ENCODE measurements around the gene OSTC.
A peak's percentile ranks its signal among the peaks of the same experiment; 100 is the strongest.
"Not testable (repeated sequence)": the region's sequence is repeated elsewhere in the genome, so short reads cannot be mapped to it uniquely, and the experiment has no call there.

The OSTC gene

DNA sequence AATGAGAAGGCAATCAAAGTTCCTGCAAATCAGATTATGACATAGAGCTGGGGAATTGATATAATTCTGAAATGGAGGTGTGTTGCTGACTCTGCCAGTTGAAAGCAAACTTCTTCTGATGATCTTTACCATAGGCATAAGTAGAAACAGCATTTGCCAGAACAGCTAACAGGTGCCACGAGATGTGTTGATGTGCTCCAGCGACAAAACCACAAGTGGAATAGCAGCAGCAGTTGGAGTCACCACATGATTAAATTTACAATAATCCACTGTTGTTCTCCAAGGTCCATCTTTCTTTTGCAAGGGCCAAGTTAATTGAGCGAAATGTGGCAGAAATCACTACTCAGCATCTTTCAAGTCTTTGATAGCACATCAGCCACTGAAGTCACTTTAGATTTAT is 3.7 kb upstream of the OSTC start:
- DNase-seq (ENCODE audit: low spot score): no peak

GRCh38 chr4:108649863-108650211 is 562 bp upstream of the OSTC start:
- no peak for DNase-seq (ENCODE audit: low spot score)

DNA sequence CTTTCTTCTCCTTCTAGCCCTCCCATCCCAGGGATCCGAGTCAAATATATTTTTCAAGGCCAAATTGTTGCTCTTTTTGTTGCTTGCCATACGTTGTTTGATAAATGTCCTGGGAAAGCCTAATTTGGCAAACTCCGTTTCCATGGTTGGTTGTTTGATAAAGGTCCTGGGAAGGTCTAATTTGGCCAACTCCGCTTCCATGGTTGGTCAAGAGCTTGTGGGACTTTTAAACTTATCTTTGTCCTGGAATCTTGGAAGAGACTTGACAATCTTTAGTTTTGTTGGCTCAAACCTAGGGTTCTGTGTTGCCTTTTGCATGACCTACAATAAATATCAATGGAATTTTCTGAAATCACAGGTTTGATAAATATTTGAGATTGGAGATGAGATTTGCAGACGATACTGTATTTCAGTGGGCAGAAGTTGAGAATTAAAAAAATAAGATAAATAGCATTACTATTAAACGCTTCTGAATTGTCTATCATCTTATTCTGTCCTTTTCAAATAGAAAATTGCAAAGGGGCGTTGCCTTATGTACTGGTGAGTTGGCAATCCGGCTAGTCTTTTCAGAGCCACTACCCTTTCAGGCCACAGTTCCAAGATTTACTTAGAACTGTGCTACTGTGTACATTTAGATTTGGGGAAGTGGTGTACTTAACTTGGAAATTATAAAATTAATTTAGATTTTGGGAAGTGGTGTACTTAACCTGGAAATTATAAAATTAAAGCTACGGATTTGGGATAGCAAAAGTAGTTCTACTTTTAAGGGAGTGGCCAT is 804 bp downstream of the OSTC start:
- peak; percentile 47 for DNase-seq (ENCODE audit: low spot score)

DNA sequence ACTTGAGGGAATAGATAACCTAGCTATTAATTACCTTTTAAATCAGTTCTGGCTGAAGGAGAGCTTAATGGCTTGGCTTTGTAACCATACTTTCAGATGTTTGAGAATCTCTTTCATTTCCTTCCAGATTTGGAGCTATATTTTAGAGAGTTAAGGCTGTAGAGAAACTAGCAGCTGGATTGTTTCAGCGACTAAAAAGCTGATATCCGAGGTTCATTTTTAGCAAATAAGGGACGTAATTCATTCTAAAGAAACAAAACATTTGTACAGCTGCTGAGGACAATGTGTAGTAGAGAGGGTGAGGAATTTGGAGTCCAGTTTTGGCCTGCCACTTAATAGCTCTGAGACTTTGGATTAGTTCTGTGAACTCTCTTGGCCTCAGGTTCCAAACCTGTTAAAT is 12.2 kb downstream of the OSTC start:
- no peak for DNase-seq (ENCODE audit: low spot score)

DNA sequence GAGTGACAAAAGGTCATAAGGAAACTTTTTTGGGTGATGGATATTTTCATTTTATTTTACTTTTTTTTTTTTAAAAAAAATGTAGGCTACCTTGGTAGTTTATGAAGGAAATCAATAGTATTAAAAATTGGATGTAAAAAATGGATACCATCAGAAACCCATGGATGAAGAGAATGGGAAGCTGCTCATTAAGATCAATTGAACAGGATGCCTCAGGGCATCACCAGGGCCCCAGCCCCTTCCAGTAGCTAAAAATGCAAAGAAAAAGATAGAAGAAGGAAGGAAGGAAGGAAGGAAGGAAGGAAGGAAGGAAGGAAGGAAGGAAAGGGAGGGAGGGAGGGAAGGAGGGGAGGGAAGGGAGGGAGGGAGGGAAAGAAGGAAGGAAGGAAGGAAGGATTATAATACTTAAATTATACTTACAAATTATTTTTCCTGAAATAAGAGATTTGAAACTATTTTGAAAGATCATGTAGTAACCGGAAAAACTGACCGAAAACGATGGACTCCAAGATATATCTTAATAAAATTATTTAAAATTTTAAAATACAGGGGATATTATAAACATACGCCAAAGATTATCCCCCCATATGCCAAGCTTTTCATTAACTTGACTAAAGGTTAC is 24.1 kb downstream of the OSTC start:
- no peak for DNase-seq (ENCODE audit: low spot score)

- no peak for DNase-seq (ENCODE audit: low spot score)
These were observed 31.0 kb downstream of the OSTC start for GRCh38 chr4:108681321-108681809.

- DNase-seq (ENCODE audit: low spot score): peak; percentile 14
These were observed 33.1 kb downstream of the OSTC start for GRCh38 chr4:108683479-108683878.

- no peak for DNase-seq (ENCODE audit: low spot score)
These were observed 34.8 kb downstream of the OSTC start for GRCh38 chr4:108685036-108685686.

DNA sequence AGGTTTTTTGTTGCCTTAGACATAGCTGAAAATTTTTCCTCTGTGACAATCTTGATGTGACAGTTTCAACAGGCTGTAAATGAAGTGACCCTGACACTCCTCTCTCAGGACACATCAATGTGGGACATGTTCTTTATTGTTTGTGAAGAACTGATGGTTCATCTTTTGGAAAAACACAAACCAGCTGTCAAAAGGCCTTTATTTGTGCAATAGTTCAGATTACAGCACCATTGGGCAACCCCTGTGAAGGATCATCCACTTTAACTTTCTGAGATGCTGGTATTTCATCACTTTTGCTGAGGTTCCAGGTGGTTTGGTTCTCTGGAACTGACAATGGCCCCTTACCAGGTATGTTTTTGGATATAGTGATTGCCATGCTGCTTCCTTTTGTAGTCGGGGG is 40.3 kb downstream of the OSTC start:
- DNase-seq (ENCODE audit: low spot score): no peak

DNA sequence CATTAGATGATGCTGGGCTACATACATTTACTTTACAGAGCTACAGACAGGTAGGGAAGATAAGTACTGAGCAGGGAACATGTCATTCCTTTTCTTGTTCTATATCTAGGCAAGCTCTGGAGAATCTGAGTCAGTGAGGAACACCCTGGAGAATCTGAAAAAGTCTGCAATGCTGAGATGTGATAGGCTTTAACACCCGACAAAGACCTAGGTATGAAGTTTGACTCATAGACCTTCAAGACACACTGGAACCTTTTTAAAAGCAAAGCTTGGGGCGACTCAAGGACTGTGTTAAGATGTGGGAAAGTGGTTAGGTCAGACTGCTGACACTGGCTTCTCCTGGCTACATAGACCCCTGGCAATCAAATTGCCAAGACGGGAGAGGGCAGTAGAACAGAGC is 42.8 kb downstream of the OSTC start:
- DNase-seq (ENCODE audit: low spot score): no peak

GRCh38 chr4:108693819-108694218 is 43.4 kb downstream of the OSTC start:
- no peak for DNase-seq (ENCODE audit: low spot score)

- DNase-seq (ENCODE audit: low spot score): no peak
These were observed 44.0 kb downstream of the OSTC start for GRCh38 chr4:108694423-108694822.

GRCh38 chr4:108695062-108695461 is 44.7 kb downstream of the OSTC start:
- no peak for DNase-seq (ENCODE audit: low spot score)

DNA sequence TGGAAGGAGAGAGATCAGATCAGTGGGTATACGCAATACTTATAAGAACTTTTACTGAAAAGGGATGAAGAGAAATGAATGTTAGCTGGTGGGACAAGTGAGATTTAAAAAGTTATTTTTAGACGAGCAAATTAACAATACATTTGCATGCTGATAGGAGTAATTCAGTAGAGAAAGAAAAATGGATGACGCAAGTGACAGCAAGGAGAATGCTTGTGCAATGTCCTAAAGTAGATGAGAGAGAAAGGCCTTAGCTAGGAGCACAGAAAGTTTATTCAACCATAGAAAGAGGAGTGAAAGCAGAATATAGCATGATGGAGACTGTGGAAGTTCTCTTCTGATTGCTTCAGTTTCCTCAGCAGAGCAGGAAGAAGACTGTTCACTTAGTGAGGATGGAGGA is 45.8 kb downstream of the OSTC start:
- no peak for DNase-seq (ENCODE audit: low spot score)

GRCh38 chr4:108700081-108700757 is 49.8 kb downstream of the OSTC start:
- DNase-seq (ENCODE audit: low spot score): no peak

DNA sequence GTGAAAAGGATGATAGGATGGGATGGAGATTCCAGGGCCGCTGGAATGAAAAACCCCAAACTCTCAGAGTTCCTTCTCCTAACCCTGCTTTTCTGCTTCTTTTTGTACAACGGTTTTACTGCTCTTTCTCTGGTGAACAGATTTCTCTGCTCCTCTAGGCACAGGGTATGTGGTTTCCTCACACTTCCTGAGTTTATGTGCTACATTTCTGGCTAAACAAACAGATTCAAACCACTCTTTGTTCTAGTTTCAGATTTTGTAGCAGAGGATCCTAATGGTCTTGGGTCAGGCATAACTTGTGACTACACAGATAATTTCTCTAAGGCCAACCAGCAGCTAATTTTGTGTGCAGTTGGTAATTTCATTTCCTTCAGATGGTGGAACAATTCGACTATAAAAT is 52.6 kb downstream of the OSTC start:
- DNase-seq (ENCODE audit: low spot score): no peak

- no peak for DNase-seq (ENCODE audit: low spot score)
These were observed 53.0 kb downstream of the OSTC start for GRCh38 chr4:108703370-108703769.

GRCh38 chr4:108703966-108704365 is 53.6 kb downstream of the OSTC start:
- no peak for DNase-seq (ENCODE audit: low spot score)

DNA sequence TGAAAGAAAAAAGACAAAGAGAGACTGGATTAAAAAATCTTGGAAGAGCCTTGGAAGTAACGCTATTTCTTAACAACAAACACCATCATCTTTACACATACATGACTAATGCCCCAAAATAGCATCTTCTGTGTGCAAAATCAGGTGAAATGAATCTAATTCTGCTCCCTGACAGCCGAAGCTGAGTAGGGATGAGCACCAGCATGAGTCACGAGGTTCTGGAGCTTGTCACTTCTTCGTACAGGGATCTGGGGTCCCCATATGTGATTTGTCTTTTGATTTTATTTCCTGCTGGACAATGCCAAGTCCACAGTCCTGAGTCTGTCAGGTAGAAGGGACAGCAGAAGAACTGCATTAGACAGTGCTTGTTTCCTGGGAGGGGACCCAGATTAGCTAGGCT is 55.9 kb downstream of the OSTC start:
- DNase-seq (ENCODE audit: low spot score): no peak

GRCh38 chr4:108709234-108709633 is 58.8 kb downstream of the OSTC start:
- no peak for DNase-seq (ENCODE audit: low spot score)

- no peak for DNase-seq (ENCODE audit: low spot score)
These were observed 59.3 kb downstream of the OSTC start for GRCh38 chr4:108709722-108710121.

- not testable (repeated sequence) for DNase-seq (ENCODE audit: low spot score)
These were observed 60.2 kb downstream of the OSTC start for GRCh38 chr4:108710578-108710977.

GRCh38 chr4:108714880-108715279 is 64.5 kb downstream of the OSTC start:
- DNase-seq (ENCODE audit: low spot score): no peak
